Measurements from ENCODE around the gene ISG15. TPM values are rescaled to one million over a fixed set of nuclear protein-coding genes. Genes with fewer than 3 reads are reported as not detected.

Gene ISG15
- total and polyA plus RNA-seq, 8 donors = 8.3 to 90.0 (median 15.7) TPM

GRCh38 chr1:1063261-1063944 is 50.1 kb downstream of the ISG15 start:
- Histone ChIP-seq H3K27ac (no peak overlapping the region), H3K4me1 (peaks cover 10 to 37% of the 10 kb centered on the region in 2 donors), H3K4me3 (no peak overlapping the region), H3K9me3 (no peaks in the 10 kb centered on the region), H3K27me3 (peaks cover 33 to 95% of the 10 kb centered on the region in 2 donors), H3K36me3 (no peaks in the 10 kb centered on the region)
- ATAC-seq = no peak
- intact Hi-C loops (cut with DNase I) = loop anchor here in 1 of 2 donors (5.0 kb wide), 1 partner anchor 76 kb away; no protein-coding TSS in a partner anchor
- TF ChIP-seq CTCF (IDR thresholded peaks at IDR 0.05) = no peak
- DNase-seq = no peak

Other genes starting within 250 kb of the ISG15 start
- gene SAMD11, start 89.6 kb upstream of the ISG15 start, total RNA-seq = 10 to 100 TPM in 1 of 2 donors, 1 to 10 TPM in 1; 7.1 to 49.7 TPM
- gene SAMD11, start 89.6 kb upstream of the ISG15 start, polyA plus RNA-seq (ENCODE audit: insufficient read length in 6 of 6) = 10 to 100 TPM; 24.6 to 61.5 (median 28.0) TPM
- gene NOC2L, start 54.2 kb upstream of the ISG15 start, total RNA-seq = 10 to 100 TPM; 44.9 to 76.8 TPM
- gene NOC2L, start 54.2 kb upstream of the ISG15 start, polyA plus RNA-seq (ENCODE audit: insufficient read length in 6 of 6) = 10 to 100 TPM; 49.3 to 63.0 (median 55.2) TPM
- gene KLHL17, start 52.9 kb upstream of the ISG15 start, total RNA-seq = 10 to 100 TPM; 11.8 to 17.9 TPM
- 10 to 100 TPM in 4 of 6 donors, 1 to 10 TPM in 2; 8.3 to 16.8 (median 11.2) TPM for gene KLHL17, start 52.9 kb upstream of the ISG15 start, polyA plus RNA-seq (ENCODE audit: insufficient read length in 6 of 6)
- 1 to 10 TPM; 3.8 to 5.1 TPM for gene PLEKHN1, start 47.0 kb upstream of the ISG15 start, total RNA-seq
- gene PLEKHN1, start 47.0 kb upstream of the ISG15 start, polyA plus RNA-seq (ENCODE audit: insufficient read length in 6 of 6) = 1 to 10 TPM in 1 of 6 donors, under 1 TPM in 5; 0.11 to 1.1 (median 0.49) TPM
- gene PERM1, start 31.4 kb upstream of the ISG15 start, total RNA-seq = not detected
- gene PERM1, start 31.4 kb upstream of the ISG15 start, polyA plus RNA-seq (ENCODE audit: insufficient read length in 6 of 6) = under 1 TPM in 4 of 6 donors, not detected in 2; 0.27 to 0.45 (median 0.36) TPM
- 10 to 100 TPM; 25.6 to 37.5 TPM for gene HES4, start 13.4 kb upstream of the ISG15 start, total RNA-seq
- gene HES4, start 13.4 kb upstream of the ISG15 start, polyA plus RNA-seq (ENCODE audit: insufficient read length in 6 of 6) = 10 to 100 TPM in 2 of 6 donors, 1 to 10 TPM in 4; 4.4 to 11.7 (median 8.7) TPM
- gene AGRN, start 6.6 kb downstream of the ISG15 start, total RNA-seq = 100 to 1,000 TPM in 1 of 2 donors, 10 to 100 TPM in 1; 96.8 to 208 TPM
- 100 to 1,000 TPM; 125 to 194 (median 149) TPM for gene AGRN, start 6.6 kb downstream of the ISG15 start, polyA plus RNA-seq (ENCODE audit: insufficient read length in 6 of 6)
- 1 to 10 TPM; 1.2 to 1.7 TPM for gene RNF223, start 60.8 kb downstream of the ISG15 start, total RNA-seq
- under 1 TPM; 0.13 to 0.31 (median 0.16) TPM for gene RNF223, start 60.8 kb downstream of the ISG15 start, polyA plus RNA-seq (ENCODE audit: insufficient read length in 6 of 6)
- gene C1orf159, start 102.6 kb downstream of the ISG15 start, total RNA-seq = 10 to 100 TPM in 1 of 2 donors, 1 to 10 TPM in 1; 8.0 to 14.0 TPM
- 10 to 100 TPM in 3 of 6 donors, 1 to 10 TPM in 3; 7.7 to 16.0 (median 10.1) TPM for gene C1orf159, start 102.6 kb downstream of the ISG15 start, polyA plus RNA-seq (ENCODE audit: insufficient read length in 6 of 6)
- gene TTLL10, start 160.4 kb downstream of the ISG15 start, total RNA-seq = 1 to 10 TPM in 1 of 2 donors, under 1 TPM in 1; 0.17 to 4.6 TPM
- gene TTLL10, start 160.4 kb downstream of the ISG15 start, polyA plus RNA-seq (ENCODE audit: insufficient read length in 6 of 6) = 1 to 10 TPM in 5 of 6 donors, under 1 TPM in 1; 0.63 to 3.0 (median 1.7) TPM
- gene TNFRSF18, start 193.1 kb downstream of the ISG15 start, total RNA-seq = 1 to 10 TPM; 1.1 to 1.3 TPM
- gene TNFRSF18, start 193.1 kb downstream of the ISG15 start, polyA plus RNA-seq (ENCODE audit: insufficient read length in 6 of 6) = under 1 TPM; 0.38 to 0.73 (median 0.51) TPM
- gene TNFRSF4, start 200.7 kb downstream of the ISG15 start, total RNA-seq = 1 to 10 TPM; 2.8 to 3.5 TPM
- 1 to 10 TPM; 2.0 to 4.5 (median 2.9) TPM for gene TNFRSF4, start 200.7 kb downstream of the ISG15 start, polyA plus RNA-seq (ENCODE audit: insufficient read length in 6 of 6)
- gene SDF4, start 218.5 kb downstream of the ISG15 start, total RNA-seq = 100 to 1,000 TPM; 152 to 166 TPM
- 100 to 1,000 TPM in 2 of 6 donors, 10 to 100 TPM in 4; 86.7 to 124 (median 97.5) TPM for gene SDF4, start 218.5 kb downstream of the ISG15 start, polyA plus RNA-seq (ENCODE audit: insufficient read length in 6 of 6)
- 10 to 100 TPM; 12.6 to 25.2 TPM for gene B3GALT6, start 218.7 kb downstream of the ISG15 start, total RNA-seq
- 10 to 100 TPM; 13.2 to 21.4 (median 17.8) TPM for gene B3GALT6, start 218.7 kb downstream of the ISG15 start, polyA plus RNA-seq (ENCODE audit: insufficient read length in 6 of 6)
- gene C1QTNF12, start 233.2 kb downstream of the ISG15 start, total RNA-seq = 1 to 10 TPM; 1.2 to 2.2 TPM
- 1 to 10 TPM in 2 of 6 donors, under 1 TPM in 4; 0.52 to 1.4 (median 0.78) TPM for gene C1QTNF12, start 233.2 kb downstream of the ISG15 start, polyA plus RNA-seq (ENCODE audit: insufficient read length in 6 of 6)